Naive thymus-derived CD4-positive, alpha-beta T cell (primary cell): Measurements from ENCODE around the gene AKAP8L. TPM values are rescaled to one million over a fixed set of nuclear protein-coding genes. Genes with fewer than 3 reads are reported as not detected.

Experiments used
- ATAC-seq: fragments of 150-1000 bp; cut with Tn5 transposase; 2 replicates; pipeline ENCODE4 v1.10.0; 2021; ENCODE audit warnings: mild to moderate bottlenecking, moderate library complexity
- CTCF ChIA-PET: fragments of 350-600 bp; sonication (Branson Sonifier 250); formaldehyde crosslinking; loops from one replicate; lab custom pipeline; 2021; ENCODE audit warnings: antibody characterized with exemption; lab: Charles Lee
- POLR2A ChIA-PET: fragments of 350-600 bp; sonication (Branson Sonifier 250); formaldehyde crosslinking; loops from one replicate; lab custom pipeline; 2021; ENCODE audit warnings: antibody characterized with exemption, inconsistent platforms; lab: Charles Lee
- DNase-seq, 9 donors: peaks; one replicate each; pipeline versions ENCODE4 v3.0.0 to v3.0.0-alpha.2; 2020 to 2022; ENCODE audit warnings: mixed read lengths in 1 of 9
- H3K27ac ChIP-seq: one replicate; pipeline ENCODE4 v1.7.0; 2013; ENCODE audit warnings: mild to moderate bottlenecking, low read depth, low read length, moderate library complexity
- H3K27me3 ChIP-seq, 2 donors: one replicate each; pipeline ENCODE4 v1.7.0; 2013; ENCODE audit warnings: low read length in 2 of 2, mild to moderate bottlenecking in 2 of 2, moderate library complexity in 2 of 2; ENCODE audit not compliant: control insufficient read depth in 2 of 2, insufficient read depth in 2 of 2
- H3K36me3 ChIP-seq, 3 experiments: 1 replicate in 2 of 3; 2 replicates in 1 of 3; pipeline ENCODE4 v1.7.0; 2013; ENCODE audit warnings: low read length in 3 of 3, mild to moderate bottlenecking in 3 of 3, moderate library complexity in 1 of 3; ENCODE audit not compliant: insufficient read depth in 3 of 3, control insufficient read depth in 2 of 3
- H3K4me1 ChIP-seq, 2 donors: one replicate each; pipeline ENCODE4 v1.7.0; 2013; ENCODE audit warnings: low read length in 2 of 2, mild to moderate bottlenecking in 2 of 2, moderate library complexity in 1 of 2; ENCODE audit not compliant: control insufficient read depth in 2 of 2, insufficient read depth in 2 of 2
- H3K4me3 ChIP-seq: 2 replicates; pipeline ENCODE4 v1.7.0; 2013; ENCODE audit warnings: mild to moderate bottlenecking, low read length
- H3K9me3 ChIP-seq, 3 experiments: 1 replicate in 2 of 3; 2 replicates in 1 of 3; pipeline ENCODE4 v1.7.0; 2013; ENCODE audit warnings: low read length in 3 of 3; ENCODE audit not compliant: control insufficient read depth in 2 of 3
- H3K27ac Mint-ChIP-seq, 9 donors: one replicate each; pipeline ENCODE4 v1.8.0; 2020 to 2022; ENCODE audit warnings: mixed read lengths in 9 of 9, mild to moderate bottlenecking in 8 of 9, moderate library complexity in 5 of 9, inconsistent platforms in 2 of 9
- H3K27me3 Mint-ChIP-seq, 5 donors: one replicate each; pipeline ENCODE4 v1.8.0; 2021 to 2022; ENCODE audit warnings: mixed read lengths in 5 of 5, mild to moderate bottlenecking in 1 of 5
- H3K36me3 Mint-ChIP-seq, 5 donors: one replicate each; pipeline ENCODE4 v1.8.0; 2020 to 2022; ENCODE audit warnings: mixed read lengths in 5 of 5, mild to moderate bottlenecking in 3 of 5, inconsistent platforms in 1 of 5
- H3K4me1 Mint-ChIP-seq, 7 donors: one replicate each; pipeline ENCODE4 v1.8.0; 2020 to 2022; ENCODE audit warnings: mixed read lengths in 7 of 7, mild to moderate bottlenecking in 3 of 7, inconsistent platforms in 1 of 7
- H3K4me3 Mint-ChIP-seq, 10 donors: one replicate each; pipeline ENCODE4 v1.8.0; 2020 to 2022; ENCODE audit warnings: mild to moderate bottlenecking in 10 of 10, mixed read lengths in 10 of 10, moderate library complexity in 6 of 10, inconsistent platforms in 2 of 10
- H3K9me3 Mint-ChIP-seq, 11 donors: one replicate each; pipeline ENCODE4 v1.8.0; 2020 to 2022; ENCODE audit warnings: mixed read lengths in 11 of 11, mild to moderate bottlenecking in 4 of 11, inconsistent platforms in 1 of 11, moderate library complexity in 1 of 11
- intact Hi-C, 2 donors: fragments of 100-400 bp; cut with micrococcal nuclease; formaldehyde crosslinking; loops; one replicate each; pipeline ENCODE4 v1.15.1; 2023
- polyA plus RNA-seq, 2 donors: library from polyadenylated mRNA; unstranded; fragments of 300-500 nt; fragmentation: Illumina TruSeq; gene quantifications; one replicate each; pipeline ENCODE4 v1.2.3, GENCODE V29; 2021
- total RNA-seq, 6 experiments: library from RNA in 5 of 6; stranded (reverse) in 5 of 6; gene quantifications; 1 replicate in 5 of 6; 2 replicates in 1 of 6; pipeline ENCODE4 v1.2.3 and lab custom pipeline; 2021 to 2026

The AKAP8L gene
- total and polyA plus RNA-seq, 7 experiments from 2014 or later, result 39.9 to 208 (median 141) TPM

- H3K4me3 Mint-ChIP-seq, result no peak overlapping the region
- DNase-seq (no peak), ATAC-seq (no peak)
- H3K4me3 ChIP-seq, result no peak overlapping the region
- intact Hi-C loops, result loop anchor here (5.0 to 10.0 kb wide), 3 partner anchors 200 to 1932 kb away; partner anchors contain the start of genes DDA1 (in 1 of the 2), EPS15L1 (in 1 of the 2) and MRPL34 (in 1 of the 2)
- H3K27me3 Mint-ChIP-seq, result no peaks in the 10 kb centered on the region
- H3K9me3 ChIP-seq, result no peaks in the 10 kb centered on the region
- H3K4me1 ChIP-seq, result peaks cover 17 to 22% of the 10 kb centered on the region in 2 donors
- H3K36me3 ChIP-seq, result peaks cover 19 to 62% (median 21%) of the 10 kb centered on the region in 3 experiments
- H3K9me3 Mint-ChIP-seq, result peaks cover 0 to 4% (median 0%) of the 10 kb centered on the region in 11 donors
- ChIA-PET POLR2A (interaction anchor here (0.6 to 1.0 kb wide), 2 partner anchors 15 to 44 kb away, joined by 3 to 5 read pairs; partner anchors contain the start of gene AKAP8L), CTCF (interaction anchor here (2.5 kb wide), 1 partner anchor 44 kb away, joined by 9 read pairs; the partner anchor contains the start of gene AKAP8L)
- H3K27ac ChIP-seq, result no peak overlapping the region
- no peaks in the 10 kb centered on the region for H3K27me3 ChIP-seq
- peaks cover 0 to 19% (median 4%) of the 10 kb centered on the region in 5 donors for H3K36me3 Mint-ChIP-seq
- H3K4me1 Mint-ChIP-seq, result peaks cover 18 to 40% (median 30%) of the 10 kb centered on the region in 7 donors
- H3K27ac Mint-ChIP-seq, result peak overlapping the region in 1 of 9 donors; percentile 31
Measured at GRCh38 chr19:15374796-15375440, 43.9 kb downstream of the AKAP8L start.

GRCh38 chr19:15374105-15374651, 44.6 kb downstream of the AKAP8L start:
- H3K4me1 ChIP-seq, result peaks cover 17 to 22% of the 10 kb centered on the region in 2 donors
- H3K4me1 Mint-ChIP-seq, result peaks cover 18 to 40% (median 30%) of the 10 kb centered on the region in 7 donors
- no peak overlapping the region for H3K27ac ChIP-seq
- no peak overlapping the region for H3K4me3 ChIP-seq
- no peak for ATAC-seq
- H3K27me3 ChIP-seq, result no peaks in the 10 kb centered on the region
- ChIA-PET CTCF (no interaction called here), POLR2A (no interaction called here)
- intact Hi-C loops, result loop anchor here in 1 of 2 donors (10.0 kb wide), 1 partner anchor 199 kb away; no protein-coding TSS in a partner anchor
- H3K9me3 Mint-ChIP-seq, result no peaks in the 10 kb centered on the region
- peaks cover 0 to 19% (median 4%) of the 10 kb centered on the region in 5 donors for H3K36me3 Mint-ChIP-seq
- H3K27ac Mint-ChIP-seq, result no peak overlapping the region
- H3K9me3 ChIP-seq, result no peaks in the 10 kb centered on the region
- DNase-seq, result no peak
- no peak overlapping the region for H3K4me3 Mint-ChIP-seq
- H3K36me3 ChIP-seq, result peaks cover 23 to 68% (median 23%) of the 10 kb centered on the region in 3 experiments
- no peaks in the 10 kb centered on the region for H3K27me3 Mint-ChIP-seq

GRCh38 chr19:15373644-15374043, 45.1 kb downstream of the AKAP8L start:
- H3K36me3 ChIP-seq, result peaks cover 23 to 68% (median 23%) of the 10 kb centered on the region in 3 experiments
- peaks cover 17 to 22% of the 10 kb centered on the region in 2 donors for H3K4me1 ChIP-seq
- peaks cover 18 to 40% (median 30%) of the 10 kb centered on the region in 7 donors for H3K4me1 Mint-ChIP-seq
- H3K9me3 Mint-ChIP-seq, result no peaks in the 10 kb centered on the region
- intact Hi-C loops, result loop anchor here in 1 of 2 donors (10.0 kb wide), 1 partner anchor 199 kb away; no protein-coding TSS in a partner anchor
- no peak for ATAC-seq
- CTCF ChIA-PET, result no interaction called here
- no peaks in the 10 kb centered on the region for H3K27me3 Mint-ChIP-seq
- H3K27ac ChIP-seq, result no peak overlapping the region
- DNase-seq, result no peak
- H3K27me3 ChIP-seq, result no peaks in the 10 kb centered on the region
- no peak overlapping the region for H3K4me3 ChIP-seq
- no peak overlapping the region for H3K4me3 Mint-ChIP-seq
- H3K9me3 ChIP-seq, result no peaks in the 10 kb centered on the region
- POLR2A ChIA-PET, result no interaction called here
- peaks cover 0 to 23% (median 4%) of the 10 kb centered on the region in 5 donors for H3K36me3 Mint-ChIP-seq
- peak overlapping the region in 1 of 9 donors; percentile 25 for H3K27ac Mint-ChIP-seq

DNA sequence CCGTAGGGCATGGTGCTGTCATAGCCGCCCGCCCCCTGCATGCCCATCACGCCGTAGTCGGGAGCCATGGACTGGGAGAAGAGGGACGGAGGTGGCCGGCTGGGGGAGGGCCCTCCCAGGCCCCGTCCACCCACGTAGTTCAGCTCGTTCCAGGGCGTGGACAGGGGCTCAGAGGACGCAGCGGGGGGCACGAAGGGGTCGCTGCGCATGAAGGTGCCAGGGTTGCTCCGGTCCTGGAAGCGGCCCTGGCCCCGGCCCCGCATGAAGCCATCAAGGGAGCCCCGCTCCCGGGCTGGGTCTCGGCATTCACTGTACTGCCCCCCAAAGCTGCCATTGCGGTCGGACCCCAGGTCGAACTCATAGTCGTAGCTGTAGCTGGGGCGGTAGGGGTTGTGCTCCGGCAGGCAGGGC, 45.9 kb downstream of the AKAP8L start:
- ChIA-PET POLR2A (no interaction called here), CTCF (no interaction called here)

DNA sequence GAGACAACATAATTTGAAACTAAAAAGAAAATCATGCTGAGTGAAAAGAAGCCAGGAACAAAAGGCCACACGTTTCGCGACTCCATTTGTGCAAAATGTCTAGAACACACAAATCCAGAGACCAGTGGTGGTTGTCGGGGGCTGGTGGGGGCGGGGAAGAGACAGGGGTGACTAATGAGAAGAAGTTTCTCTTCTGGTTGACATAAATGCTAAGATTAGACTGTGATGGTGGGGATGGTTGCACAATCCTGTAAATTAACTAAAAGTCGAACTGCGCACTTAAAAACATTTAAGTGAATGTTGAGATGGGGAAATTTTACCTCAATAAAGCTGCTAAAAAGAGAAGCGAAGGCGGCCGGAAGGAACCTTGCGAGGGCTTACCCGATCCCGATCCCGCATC, 46.3 kb downstream of the AKAP8L start:
- no peak for DNase-seq
- no peak for ATAC-seq
- ChIA-PET POLR2A (no interaction called here), CTCF (no interaction called here)
- no peaks in the 10 kb centered on the region for H3K9me3 Mint-ChIP-seq
- Histone ChIP-seq H3K4me1 (peaks cover 11 to 14% of the 10 kb centered on the region in 2 donors), H3K36me3 (peaks cover 23 to 77% (median 29%) of the 10 kb centered on the region in 3 experiments), H3K27me3 (no peaks in the 10 kb centered on the region), H3K27ac (no peak overlapping the region), H3K9me3 (no peaks in the 10 kb centered on the region), H3K4me3 (no peak overlapping the region)
- intact Hi-C loops, result loop anchor here in 1 of 2 donors (10.0 kb wide), 1 partner anchor 198 kb away; no protein-coding TSS in a partner anchor
- H3K4me3 Mint-ChIP-seq, result no peak overlapping the region
- H3K4me1 Mint-ChIP-seq, result peaks cover 10 to 30% (median 20%) of the 10 kb centered on the region in 7 donors
- peaks cover 0 to 25% (median 6%) of the 10 kb centered on the region in 5 donors for H3K36me3 Mint-ChIP-seq
- H3K27ac Mint-ChIP-seq, result no peak overlapping the region
- no peaks in the 10 kb centered on the region for H3K27me3 Mint-ChIP-seq

More for the DNA sequence above, 45.9 kb downstream of the AKAP8L start:
- H3K27ac ChIP-seq, result no peak overlapping the region
- no peaks in the 10 kb centered on the region for H3K9me3 Mint-ChIP-seq
- no peaks in the 10 kb centered on the region for H3K27me3 ChIP-seq
- H3K9me3 ChIP-seq, result no peaks in the 10 kb centered on the region
- no peak overlapping the region for H3K4me3 Mint-ChIP-seq
- DNase-seq (no peak), ATAC-seq (peak; percentile 6)
- peaks cover 15 to 18% of the 10 kb centered on the region in 2 donors for H3K4me1 ChIP-seq
- H3K4me3 ChIP-seq, result no peak overlapping the region
- peaks cover 13 to 34% (median 23%) of the 10 kb centered on the region in 7 donors for H3K4me1 Mint-ChIP-seq
- intact Hi-C loops, result loop anchor here in 1 of 2 donors (10.0 kb wide), 1 partner anchor 198 kb away; no protein-coding TSS in a partner anchor
- H3K27ac Mint-ChIP-seq, result no peak overlapping the region
- H3K36me3 Mint-ChIP-seq, result peaks cover 0 to 25% (median 6%) of the 10 kb centered on the region in 5 donors
- no peaks in the 10 kb centered on the region for H3K27me3 Mint-ChIP-seq
- peaks cover 23 to 73% (median 25%) of the 10 kb centered on the region in 3 experiments for H3K36me3 ChIP-seq

DNA sequence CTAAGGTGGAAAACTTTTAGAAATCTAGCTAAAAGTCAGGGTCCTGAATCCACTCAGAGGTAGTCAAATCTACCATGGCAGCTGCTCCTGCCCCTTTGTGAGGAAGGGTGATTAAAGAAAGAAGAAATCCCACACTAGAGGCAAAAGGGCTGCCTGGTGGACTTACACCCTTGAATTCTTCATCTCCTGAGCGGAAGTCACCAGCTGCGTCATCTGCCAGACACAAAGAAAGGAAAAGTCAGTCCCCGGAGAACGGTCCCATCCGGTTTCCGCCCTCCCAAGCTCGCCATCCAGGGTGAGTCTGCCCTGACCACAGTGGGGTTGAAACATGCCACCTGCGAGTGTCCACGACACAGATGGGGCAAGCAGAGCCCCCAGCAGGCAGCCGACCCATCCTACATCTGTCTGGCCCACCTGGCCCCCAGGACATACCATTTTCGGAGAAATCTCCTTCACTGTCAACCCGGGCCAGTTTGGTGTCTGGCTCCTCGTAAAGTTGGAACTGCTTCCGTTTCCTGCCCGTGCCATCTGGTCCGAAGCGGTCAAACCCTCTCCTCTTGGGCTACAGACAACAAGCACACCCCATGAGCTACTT, 46.9 kb downstream of the AKAP8L start:
- DNase-seq (no peak), ATAC-seq (no peak)
- H3K4me3 Mint-ChIP-seq, result no peak overlapping the region
- no peaks in the 10 kb centered on the region for H3K9me3 Mint-ChIP-seq
- Histone ChIP-seq H3K27me3 (no peaks in the 10 kb centered on the region), H3K27ac (no peak overlapping the region), H3K4me1 (peaks cover 5 to 9% of the 10 kb centered on the region in 2 donors), H3K36me3 (peaks cover 23 to 83% (median 33%) of the 10 kb centered on the region in 3 experiments), H3K9me3 (no peaks in the 10 kb centered on the region), H3K4me3 (no peak overlapping the region)
- ChIA-PET POLR2A (interaction anchor here (0.6 to 1.2 kb wide), 2 partner anchors 44 to 61 kb away, joined by 3 read pairs; no protein-coding TSS in a partner anchor), CTCF (no interaction called here)
- peak overlapping the region in 2 of 9 donors; percentile 14 to 53 for H3K27ac Mint-ChIP-seq
- intact Hi-C loops, result loop anchor here in 1 of 2 donors (10.0 kb wide), 1 partner anchor 197 kb away; no protein-coding TSS in a partner anchor
- H3K27me3 Mint-ChIP-seq, result no peaks in the 10 kb centered on the region
- H3K36me3 Mint-ChIP-seq, result peaks cover 0 to 25% (median 6%) of the 10 kb centered on the region in 5 donors
- peaks cover 6 to 25% (median 15%) of the 10 kb centered on the region in 7 donors for H3K4me1 Mint-ChIP-seq
